ENCODE data around the gene SLC17A7. TPM values are rescaled to one million over a fixed set of nuclear protein-coding genes. Genes with fewer than 3 reads are reported as not detected.

The SLC17A7 gene
- total and polyA plus RNA-seq, 9 of the 15 experiments (the other 6 are each of a cell fraction or from before 2014, with no cell fraction given): 1.1 to 15.7 (median 2.4) TPM

- TF ChIP-seq ZNF311 (CRISPR knock-in tag; IDR thresholded peaks at IDR 0.05) (no peak), MAFK (IDR thresholded peaks at IDR 0.05; ENCODE audit: low read length) (0 out of 2 replicates have a peak, but pooled peaks have one; percentile 24), MAFG (tag; conservative IDR thresholded peaks at IDR 0.05) (no peak), ZC3H11A (IDR thresholded peaks at IDR 0.05; ENCODE audit: low read depth, low read length) (no peak), FOXP1 (CRISPR knock-in tag; IDR thresholded peaks at IDR 0.05) (no peak), TAF1 (IDR thresholded peaks at IDR 0.05; ENCODE audit: control insufficient read depth, extremely low read depth, insufficient read depth, low read length, severe bottlenecking) (no peak), ARNT (IDR thresholded peaks at IDR 0.05) (peak; percentile 26 to 83; a peak in 2 of 4 replicates), ZNF146 (CRISPR knock-in tag; IDR thresholded peaks at IDR 0.05; ENCODE audit: unreplicated experiment) (no peak), HNRNPH1 (optimal IDR thresholded peaks at IDR 0.05; ENCODE audit: low read depth, low read length) (no peak), WHSC1 (IDR thresholded peaks at IDR 0.05; ENCODE audit: low read length) (no peak), CHD1 (IDR thresholded peaks at IDR 0.05; ENCODE audit: low read length) (no peak), ZNF668 (CRISPR knock-in tag; IDR thresholded peaks at IDR 0.05) (no peak), ZNF740 (CRISPR knock-in tag; IDR thresholded peaks at IDR 0.05) (no peak), ZNF740 (tag; IDR thresholded peaks at IDR 0.05) (no peak), SMARCA4 (IDR thresholded peaks at IDR 0.05) (no peak; the same call in 1 of the 2 replicates), JUN (IDR thresholded peaks at IDR 0.05; ENCODE audit: borderline replicate concordance, low read depth, low read length) (no peak), JUN (CRISPR knock-in tag; IDR thresholded peaks at IDR 0.05; ENCODE audit: borderline replicate concordance) (no peak), TBP (optimal IDR thresholded peaks at IDR 0.05; ENCODE audit: low read depth, low read length) (no peak), ATF3 (IDR thresholded peaks at IDR 0.05) (no peak), ATF3 (CRISPR knock-in tag; conservative IDR thresholded peaks at IDR 0.05) (no peak), HMG20B (CRISPR knock-in tag; IDR thresholded peaks at IDR 0.05) (no peak), ZMIZ1 (IDR thresholded peaks at IDR 0.05; ENCODE audit: low read depth in 2 of 2, low read length in 2 of 2) (no peak), FOXK2 (conservative IDR thresholded peaks at IDR 0.05 in 1 of 2, IDR thresholded peaks at IDR 0.05 in 1 of 2; ENCODE audit: low read depth in 2 of 2) (peak; percentile 45 to 55; a peak in 3 of 4 replicates)
- TF ChIP-seq, protein P1, sequence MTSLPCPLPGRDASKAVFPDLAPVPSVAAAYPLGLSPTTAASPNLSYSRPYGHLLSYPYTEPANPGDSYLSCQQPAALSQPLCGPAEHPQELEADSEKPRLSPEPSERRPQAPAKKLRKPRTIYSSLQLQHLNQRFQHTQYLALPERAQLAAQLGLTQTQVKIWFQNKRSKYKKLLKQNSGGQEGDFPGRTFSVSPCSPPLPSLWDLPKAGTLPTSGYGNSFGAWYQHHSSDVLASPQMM (CRISPR knock-in tag; IDR thresholded peaks at IDR 0.05): no peak
Observed at GRCh38 chr19:49391581-49392399, 49.5 kb downstream of the SLC17A7 start (continued).
